ENCODE data around the gene DES.

DES gene

GRCh38 chr2:219452361-219453317 lies 34.5 kb downstream of the DES start:
- TF ChIP-seq ZBTB7A (IDR thresholded peaks at IDR 0.05; ENCODE audit: low read depth) (peak; percentile 52; the same call in 1 of the 2 replicates), REST (IDR thresholded peaks at IDR 0.05; ENCODE audit: low read depth) (no peak), EGR1 (IDR thresholded peaks at IDR 0.05) (no peak), CEBPB (IDR thresholded peaks at IDR 0.05) (no peak), TAF1 (IDR thresholded peaks at IDR 0.05; ENCODE audit: low read depth) (no peak), RAD21 (IDR thresholded peaks at IDR 0.05; ENCODE audit: low read depth) (no peak), YY1 (IDR thresholded peaks at IDR 0.05; ENCODE audit: low read depth) (peak; percentile 27; the same call in 1 of the 2 replicates), FOXM1 (IDR thresholded peaks at IDR 0.05; ENCODE audit: borderline replicate concordance, low read depth) (no peak), EP300 (IDR thresholded peaks at IDR 0.05; ENCODE audit: borderline replicate concordance) (peak; percentile 67; the same call in 1 of the 2 replicates), TEAD4 (IDR thresholded peaks at IDR 0.05) (peak; percentile 35; the same call in 1 of the 2 replicates), NFIC (IDR thresholded peaks at IDR 0.05) (peak; percentile 89), TCF12 (IDR thresholded peaks at IDR 0.05; ENCODE audit: low read depth) (peak; percentile 48)
- TF ChIP-seq, protein P1, sequence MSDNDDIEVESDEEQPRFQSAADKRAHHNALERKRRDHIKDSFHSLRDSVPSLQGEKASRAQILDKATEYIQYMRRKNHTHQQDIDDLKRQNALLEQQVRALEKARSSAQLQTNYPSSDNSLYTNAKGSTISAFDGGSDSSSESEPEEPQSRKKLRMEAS (IDR thresholded peaks at IDR 0.05), result peak; percentile 65

GRCh38 chr2:219453671-219454590 lies 35.8 kb downstream of the DES start:
- TF ChIP-seq CEBPB (IDR thresholded peaks at IDR 0.05) (no peak), CREB1 (IDR thresholded peaks at IDR 0.05; ENCODE audit: low read depth) (no peak), TEAD4 (IDR thresholded peaks at IDR 0.05) (no peak), NFIC (IDR thresholded peaks at IDR 0.05) (no peak), EGR1 (IDR thresholded peaks at IDR 0.05) (no peak), RAD21 (IDR thresholded peaks at IDR 0.05; ENCODE audit: low read depth) (no peak), TCF12 (IDR thresholded peaks at IDR 0.05; ENCODE audit: low read depth) (no peak), FOXM1 (IDR thresholded peaks at IDR 0.05; ENCODE audit: borderline replicate concordance, low read depth) (no peak)
- TF ChIP-seq, protein P1 (IDR thresholded peaks at IDR 0.05), result no peak

DNA sequence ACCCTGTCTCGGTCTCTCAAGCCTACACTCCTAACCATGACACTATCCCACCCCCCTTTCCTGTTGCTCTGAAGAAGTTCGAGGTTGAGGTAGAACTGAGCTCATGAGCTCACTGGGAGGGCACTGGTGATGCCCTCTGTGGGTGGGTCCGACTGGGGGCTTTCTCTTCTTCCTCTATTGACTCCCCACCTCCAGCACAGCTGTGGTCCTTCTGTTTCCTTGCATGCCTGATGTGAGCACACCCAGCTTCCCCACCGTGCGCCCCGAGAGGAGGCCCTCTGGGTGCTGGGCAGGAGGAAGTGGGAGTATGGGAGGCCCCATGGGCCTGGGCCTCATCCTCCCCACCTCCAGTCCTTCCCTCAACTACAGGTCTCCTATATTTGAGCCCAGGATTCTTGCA lies 37.4 kb downstream of the DES start:
- no peak for TF ChIP-seq ZBTB7A (IDR thresholded peaks at IDR 0.05; ENCODE audit: low read depth)
- TF ChIP-seq FOXM1 (IDR thresholded peaks at IDR 0.05; ENCODE audit: borderline replicate concordance, low read depth), result no peak
- TF ChIP-seq, protein P2, sequence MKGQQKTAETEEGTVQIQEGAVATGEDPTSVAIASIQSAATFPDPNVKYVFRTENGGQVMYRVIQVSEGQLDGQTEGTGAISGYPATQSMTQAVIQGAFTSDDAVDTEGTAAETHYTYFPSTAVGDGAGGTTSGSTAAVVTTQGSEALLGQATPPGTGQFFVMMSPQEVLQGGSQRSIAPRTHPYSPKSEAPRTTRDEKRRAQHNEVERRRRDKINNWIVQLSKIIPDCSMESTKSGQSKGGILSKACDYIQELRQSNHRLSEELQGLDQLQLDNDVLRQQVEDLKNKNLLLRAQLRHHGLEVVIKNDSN (IDR thresholded peaks at IDR 0.05), result no peak
- TF ChIP-seq NFIC (IDR thresholded peaks at IDR 0.05), result no peak
- TF ChIP-seq RAD21 (IDR thresholded peaks at IDR 0.05; ENCODE audit: low read depth), result no peak
- TF ChIP-seq, protein P1 (IDR thresholded peaks at IDR 0.05), result no peak
- TF ChIP-seq EGR1 (IDR thresholded peaks at IDR 0.05), result no peak
- no peak for TF ChIP-seq YY1 (IDR thresholded peaks at IDR 0.05; ENCODE audit: low read depth)
- no peak for TF ChIP-seq TEAD4 (IDR thresholded peaks at IDR 0.05)
- TF ChIP-seq TAF1 (IDR thresholded peaks at IDR 0.05; ENCODE audit: low read depth), result no peak
- TF ChIP-seq CREB1 (IDR thresholded peaks at IDR 0.05; ENCODE audit: low read depth), result no peak

- TF ChIP-seq RAD21 (IDR thresholded peaks at IDR 0.05; ENCODE audit: low read depth), result peak; percentile 32; the same call in 1 of the 2 replicates
- no peak for TF ChIP-seq REST (IDR thresholded peaks at IDR 0.05; ENCODE audit: low read depth)
- TF ChIP-seq NFIC (IDR thresholded peaks at IDR 0.05), result no peak
- TF ChIP-seq TCF12 (IDR thresholded peaks at IDR 0.05; ENCODE audit: low read depth), result no peak
Observed at GRCh38 chr2:219457784-219458369, 39.7 kb downstream of the DES start.

GRCh38 chr2:219458996-219459395 lies 40.8 kb downstream of the DES start:
- TF ChIP-seq TCF12 (IDR thresholded peaks at IDR 0.05; ENCODE audit: low read depth) (no peak), REST (IDR thresholded peaks at IDR 0.05; ENCODE audit: low read depth) (no peak), FOXM1 (IDR thresholded peaks at IDR 0.05; ENCODE audit: borderline replicate concordance, low read depth) (no peak), CEBPB (IDR thresholded peaks at IDR 0.05) (no peak), TEAD4 (IDR thresholded peaks at IDR 0.05) (no peak), CREB1 (IDR thresholded peaks at IDR 0.05; ENCODE audit: low read depth) (no peak), EP300 (IDR thresholded peaks at IDR 0.05; ENCODE audit: borderline replicate concordance) (no peak), ZBTB7A (IDR thresholded peaks at IDR 0.05; ENCODE audit: low read depth) (no peak), RAD21 (IDR thresholded peaks at IDR 0.05; ENCODE audit: low read depth) (no peak)
- TF ChIP-seq, protein P1 (IDR thresholded peaks at IDR 0.05), result no peak
